HCT116 (cell line): ENCODE results near the gene HBG1.

ENCODE experiments used
- EGR1 ChIP-seq: IDR thresholded peaks from 2 replicates; pipeline ENCODE4 v1.6.1; 2012; ENCODE audit warnings: low read depth
- EZH2 ChIP-seq: fragments of 200-600 bp; sonication (generic); IDR thresholded peaks from 2 replicates; pipeline ENCODE4 v1.6.1; 2017; ENCODE audit warnings: antibody characterized with exemption, mixed run types
- POLR2A ChIP-seq: IDR thresholded peaks from 2 replicates; pipeline ENCODE4 v1.7.0; 2011; ENCODE audit warnings: borderline replicate concordance; ENCODE audit not compliant: insufficient read depth, insufficient read length; ENCODE audit errors: extremely low read depth
- SIN3A ChIP-seq: IDR thresholded peaks from 2 replicates; pipeline ENCODE4 v1.6.1; 2012; ENCODE audit warnings: low read depth
- TF ChIP-seq, protein P1 (sequence below), 3 experiments: fragments of 200-600 bp in 1 of 3; sonication (generic) in 1 of 3; IDR thresholded peaks in 2 of 3; conservative IDR thresholded peaks in 1 of 3; 2 replicates each; pipeline ENCODE4 v1.5.1; 2012 to 2017; ENCODE audit warnings: low read depth in 2 of 3, low read length in 2 of 3, antibody characterized with exemption in 1 of 3, borderline replicate concordance in 1 of 3, control low read depth in 1 of 3, mild to moderate bottlenecking in 1 of 3, mixed read lengths in 1 of 3, mixed run types in 1 of 3, moderate library complexity in 1 of 3; ENCODE audit not compliant: insufficient read depth in 1 of 3
- TF ChIP-seq, protein P2 (sequence below): IDR thresholded peaks from 2 replicates; pipeline ENCODE4 v1.6.1; 2011; ENCODE audit warnings: mild to moderate bottlenecking, low read length, moderate library complexity; ENCODE audit not compliant: insufficient replicate concordance; ENCODE audit errors: extremely low read depth
- TF ChIP-seq, protein P3 (sequence below): IDR thresholded peaks from 2 replicates; pipeline ENCODE4 v1.6.1; 2012

DNA sequence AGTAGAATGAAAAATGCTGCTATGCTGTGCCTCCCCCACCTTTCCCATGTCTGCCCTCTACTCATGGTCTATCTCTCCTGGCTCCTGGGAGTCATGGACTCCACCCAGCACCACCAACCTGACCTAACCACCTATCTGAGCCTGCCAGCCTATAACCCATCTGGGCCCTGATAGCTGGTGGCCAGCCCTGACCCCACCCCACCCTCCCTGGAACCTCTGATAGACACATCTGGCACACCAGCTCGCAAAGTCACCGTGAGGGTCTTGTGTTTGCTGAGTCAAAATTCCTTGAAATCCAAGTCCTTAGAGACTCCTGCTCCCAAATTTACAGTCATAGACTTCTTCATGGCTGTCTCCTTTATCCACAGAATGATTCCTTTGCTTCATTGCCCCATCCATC is 35.0 kb upstream of the HBG1 start:
- TF ChIP-seq, protein P1, sequence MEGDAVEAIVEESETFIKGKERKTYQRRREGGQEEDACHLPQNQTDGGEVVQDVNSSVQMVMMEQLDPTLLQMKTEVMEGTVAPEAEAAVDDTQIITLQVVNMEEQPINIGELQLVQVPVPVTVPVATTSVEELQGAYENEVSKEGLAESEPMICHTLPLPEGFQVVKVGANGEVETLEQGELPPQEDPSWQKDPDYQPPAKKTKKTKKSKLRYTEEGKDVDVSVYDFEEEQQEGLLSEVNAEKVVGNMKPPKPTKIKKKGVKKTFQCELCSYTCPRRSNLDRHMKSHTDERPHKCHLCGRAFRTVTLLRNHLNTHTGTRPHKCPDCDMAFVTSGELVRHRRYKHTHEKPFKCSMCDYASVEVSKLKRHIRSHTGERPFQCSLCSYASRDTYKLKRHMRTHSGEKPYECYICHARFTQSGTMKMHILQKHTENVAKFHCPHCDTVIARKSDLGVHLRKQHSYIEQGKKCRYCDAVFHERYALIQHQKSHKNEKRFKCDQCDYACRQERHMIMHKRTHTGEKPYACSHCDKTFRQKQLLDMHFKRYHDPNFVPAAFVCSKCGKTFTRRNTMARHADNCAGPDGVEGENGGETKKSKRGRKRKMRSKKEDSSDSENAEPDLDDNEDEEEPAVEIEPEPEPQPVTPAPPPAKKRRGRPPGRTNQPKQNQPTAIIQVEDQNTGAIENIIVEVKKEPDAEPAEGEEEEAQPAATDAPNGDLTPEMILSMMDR (IDR thresholded peaks at IDR 0.05 in 2 of 3, conservative IDR thresholded peaks at IDR 0.05 in 1 of 3; ENCODE audit: borderline replicate concordance in 1 of 3, insufficient read depth in 1 of 3, low read depth in 2 of 3, low read length in 2 of 3) = no peak
- no peak for TF ChIP-seq SIN3A
- TF ChIP-seq POLR2A = no peak
- no peak for TF ChIP-seq EZH2
- TF ChIP-seq, protein P2, sequence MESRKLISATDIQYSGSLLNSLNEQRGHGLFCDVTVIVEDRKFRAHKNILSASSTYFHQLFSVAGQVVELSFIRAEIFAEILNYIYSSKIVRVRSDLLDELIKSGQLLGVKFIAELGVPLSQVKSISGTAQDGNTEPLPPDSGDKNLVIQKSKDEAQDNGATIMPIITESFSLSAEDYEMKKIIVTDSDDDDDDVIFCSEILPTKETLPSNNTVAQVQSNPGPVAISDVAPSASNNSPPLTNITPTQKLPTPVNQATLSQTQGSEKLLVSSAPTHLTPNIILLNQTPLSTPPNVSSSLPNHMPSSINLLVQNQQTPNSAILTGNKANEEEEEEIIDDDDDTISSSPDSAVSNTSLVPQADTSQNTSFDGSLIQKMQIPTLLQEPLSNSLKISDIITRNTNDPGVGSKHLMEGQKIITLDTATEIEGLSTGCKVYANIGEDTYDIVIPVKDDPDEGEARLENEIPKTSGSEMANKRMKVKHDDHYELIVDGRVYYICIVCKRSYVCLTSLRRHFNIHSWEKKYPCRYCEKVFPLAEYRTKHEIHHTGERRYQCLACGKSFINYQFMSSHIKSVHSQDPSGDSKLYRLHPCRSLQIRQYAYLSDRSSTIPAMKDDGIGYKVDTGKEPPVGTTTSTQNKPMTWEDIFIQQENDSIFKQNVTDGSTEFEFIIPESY = no peak
- TF ChIP-seq, protein P3, sequence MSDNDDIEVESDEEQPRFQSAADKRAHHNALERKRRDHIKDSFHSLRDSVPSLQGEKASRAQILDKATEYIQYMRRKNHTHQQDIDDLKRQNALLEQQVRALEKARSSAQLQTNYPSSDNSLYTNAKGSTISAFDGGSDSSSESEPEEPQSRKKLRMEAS = no peak
- no peak for TF ChIP-seq EGR1
